ENCODE measurements around the gene GALNT11. TPM values are rescaled to one million over a fixed set of nuclear protein-coding genes. Genes with fewer than 3 reads are reported as not detected.

GALNT11 gene
- 10 to 100 TPM; 14.1 to 17.7 TPM for polyA plus RNA-seq

DNA sequence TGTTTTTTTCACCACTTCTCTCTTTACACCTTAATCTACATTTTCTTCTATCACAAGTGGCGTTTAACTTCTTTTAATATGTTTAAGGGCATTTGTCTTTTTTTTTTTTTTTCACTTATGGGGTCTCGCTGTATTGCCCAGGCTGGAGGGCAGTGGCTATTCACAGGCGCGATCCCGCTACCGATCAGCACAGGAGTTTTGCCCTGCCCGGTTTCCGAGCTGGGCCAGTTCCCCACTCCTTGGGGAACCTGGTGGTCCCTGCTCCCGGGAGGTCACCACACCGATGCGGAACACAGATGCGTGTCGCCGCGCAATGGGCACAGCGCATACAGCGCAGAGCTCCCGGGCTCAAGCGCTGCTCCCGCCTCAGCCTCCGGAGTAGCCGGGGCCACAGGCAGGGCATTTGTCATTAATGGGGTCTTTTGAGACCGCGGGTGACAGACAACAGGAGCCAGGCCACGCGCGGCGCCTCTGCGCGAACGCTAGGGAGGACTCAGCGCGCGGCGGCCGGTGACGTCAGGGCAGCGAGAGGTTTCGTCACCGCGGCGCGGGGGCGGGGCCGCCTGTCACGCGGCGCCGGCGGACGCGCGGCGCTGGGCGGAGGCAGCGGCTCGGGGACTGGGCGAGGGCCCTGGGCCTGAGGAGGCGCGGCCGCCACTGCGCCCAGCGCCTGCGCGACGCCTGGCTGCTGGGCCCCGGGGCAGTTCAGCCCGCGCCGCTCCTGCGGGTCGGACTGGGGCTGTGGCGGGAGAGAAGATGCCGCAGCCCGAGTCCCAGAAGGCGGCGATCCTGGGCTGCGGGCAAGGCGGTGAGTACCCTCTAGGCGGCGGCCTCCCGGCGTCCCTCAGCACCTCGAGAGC lies at the start of gene GALNT11:
TSS of gene GALNT11 (plus strand) at position 598 of the 860 bp plus-strand sequence. CDS start 68,554 bp downstream, outside the sequence.
- H3K27ac ChIP-seq (ENCODE audit: low read depth in 2 of 2, low read length in 1 of 2) = peak within 1 kb of the TSS; percentile 81 to 91
- 3 to 4% methylated on average over 55 to 84 of the region's 84 CpGs for WGBS, 2 donors
- H3K4me3 ChIP-seq (ENCODE audit: low read depth in 1 of 2, low read length in 2 of 2) = peak within 1 kb of the TSS; percentile 64 to 89
- no peaks in the 10 kb centered on the region for H3K9me3 ChIP-seq (ENCODE audit: control insufficient read depth in 2 of 2, insufficient read depth in 1 of 2, low read depth in 1 of 2, low read length in 1 of 2)
- no peaks in the 10 kb centered on the region for H3K36me3 ChIP-seq (ENCODE audit: control insufficient read depth in 2 of 2, insufficient read depth in 2 of 2, low read length in 1 of 2)
- no peaks in the 10 kb centered on the region for H3K27me3 ChIP-seq (ENCODE audit: control insufficient read depth in 1 of 2, insufficient read depth in 2 of 2, low read length in 2 of 2)
- H3K4me1 ChIP-seq (ENCODE audit: control insufficient read depth in 2 of 2, insufficient read depth in 2 of 2, low read length in 1 of 2) = peaks cover 0 to 4% of the 10 kb centered on the region in 2 donors

- WGBS, 2 donors = 64 to 67% methylated on average over 4 of the region's 4 CpGs
- H3K36me3 ChIP-seq (ENCODE audit: control insufficient read depth in 2 of 2, insufficient read depth in 2 of 2, low read length in 1 of 2) = no peaks in the 10 kb centered on the region
Measured at GRCh38 chr7:151978616-151979015, 46.9 kb upstream of the GALNT11 start.

DNA sequence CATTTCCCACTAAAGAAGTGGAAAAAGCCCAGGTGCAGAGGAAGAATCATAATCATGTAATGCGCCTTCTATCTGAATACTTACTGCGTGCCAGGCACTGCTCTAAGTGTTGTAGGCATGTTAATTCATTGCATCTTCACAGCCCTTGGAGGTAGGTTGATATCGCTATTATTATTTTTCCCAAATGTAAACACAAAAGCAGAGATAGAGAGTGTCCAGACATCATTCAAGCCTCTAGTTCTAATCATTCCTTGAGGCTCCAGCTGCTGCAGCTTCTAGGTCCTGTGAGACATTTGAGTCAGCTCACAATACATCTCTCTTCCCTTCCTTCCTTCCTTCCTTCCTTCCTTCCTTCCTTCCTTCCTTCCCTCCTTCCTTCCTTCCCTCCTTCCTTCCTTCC lies 44.3 kb upstream of the GALNT11 start:
- Histone ChIP-seq H3K9me3 (ENCODE audit: control insufficient read depth in 2 of 2, insufficient read depth in 1 of 2, low read depth in 1 of 2, low read length in 1 of 2) (no peaks in the 10 kb centered on the region), H3K4me1 (ENCODE audit: control insufficient read depth in 2 of 2, insufficient read depth in 2 of 2, low read length in 1 of 2) (no peaks in the 10 kb centered on the region), H3K4me3 (ENCODE audit: low read depth in 1 of 2, low read length in 2 of 2) (no peak overlapping the region), H3K36me3 (ENCODE audit: control insufficient read depth in 2 of 2, insufficient read depth in 2 of 2, low read length in 1 of 2) (no peaks in the 10 kb centered on the region), H3K27ac (ENCODE audit: low read depth in 2 of 2, low read length in 1 of 2) (no peak overlapping the region), H3K27me3 (ENCODE audit: control insufficient read depth in 1 of 2, insufficient read depth in 2 of 2, low read length in 2 of 2) (no peaks in the 10 kb centered on the region)
- 78 to 79% methylated on average over 3 of the region's 3 CpGs for WGBS, 2 donors

More at GRCh38 chr7:151978616-151979015, 46.9 kb upstream of the GALNT11 start:
- Histone ChIP-seq H3K27ac (ENCODE audit: low read depth in 2 of 2, low read length in 1 of 2) (no peak overlapping the region), H3K9me3 (ENCODE audit: control insufficient read depth in 2 of 2, insufficient read depth in 1 of 2, low read depth in 1 of 2, low read length in 1 of 2) (no peaks in the 10 kb centered on the region), H3K4me1 (ENCODE audit: control insufficient read depth in 2 of 2, insufficient read depth in 2 of 2, low read length in 1 of 2) (no peaks in the 10 kb centered on the region), H3K27me3 (ENCODE audit: control insufficient read depth in 1 of 2, insufficient read depth in 2 of 2, low read length in 2 of 2) (no peaks in the 10 kb centered on the region), H3K4me3 (ENCODE audit: low read depth in 1 of 2, low read length in 2 of 2) (no peak overlapping the region)

- WGBS, 2 donors = 64 to 75% methylated on average over 5 of the region's 5 CpGs
- no peaks in the 10 kb centered on the region for H3K27me3 ChIP-seq (ENCODE audit: control insufficient read depth in 1 of 2, insufficient read depth in 2 of 2, low read length in 2 of 2)
Measured at GRCh38 chr7:151982806-151983205, 42.7 kb upstream of the GALNT11 start.

GRCh38 chr7:151984612-151985011 lies 40.9 kb upstream of the GALNT11 start:
- no peak overlapping the region for H3K27ac ChIP-seq (ENCODE audit: low read depth in 2 of 2, low read length in 1 of 2)
- H3K4me1 ChIP-seq (ENCODE audit: control insufficient read depth in 2 of 2, insufficient read depth in 2 of 2, low read length in 1 of 2) = no peaks in the 10 kb centered on the region
- no peaks in the 10 kb centered on the region for H3K9me3 ChIP-seq (ENCODE audit: control insufficient read depth in 2 of 2, insufficient read depth in 1 of 2, low read depth in 1 of 2, low read length in 1 of 2)
- 90 to 92% methylated on average over 3 of the region's 3 CpGs for WGBS, 2 donors
- H3K36me3 ChIP-seq (ENCODE audit: control insufficient read depth in 2 of 2, insufficient read depth in 2 of 2, low read length in 1 of 2) = no peaks in the 10 kb centered on the region
- no peaks in the 10 kb centered on the region for H3K27me3 ChIP-seq (ENCODE audit: control insufficient read depth in 1 of 2, insufficient read depth in 2 of 2, low read length in 2 of 2)
- no peak overlapping the region for H3K4me3 ChIP-seq (ENCODE audit: low read depth in 1 of 2, low read length in 2 of 2)

More at GRCh38 chr7:151982806-151983205, 42.7 kb upstream of the GALNT11 start:
- H3K4me1 ChIP-seq (ENCODE audit: control insufficient read depth in 2 of 2, insufficient read depth in 2 of 2, low read length in 1 of 2) = no peaks in the 10 kb centered on the region
- no peak overlapping the region for H3K4me3 ChIP-seq (ENCODE audit: low read depth in 1 of 2, low read length in 2 of 2)
- H3K27ac ChIP-seq (ENCODE audit: low read depth in 2 of 2, low read length in 1 of 2) = no peak overlapping the region
- H3K36me3 ChIP-seq (ENCODE audit: control insufficient read depth in 2 of 2, insufficient read depth in 2 of 2, low read length in 1 of 2) = no peaks in the 10 kb centered on the region
- no peaks in the 10 kb centered on the region for H3K9me3 ChIP-seq (ENCODE audit: control insufficient read depth in 2 of 2, insufficient read depth in 1 of 2, low read depth in 1 of 2, low read length in 1 of 2)

DNA sequence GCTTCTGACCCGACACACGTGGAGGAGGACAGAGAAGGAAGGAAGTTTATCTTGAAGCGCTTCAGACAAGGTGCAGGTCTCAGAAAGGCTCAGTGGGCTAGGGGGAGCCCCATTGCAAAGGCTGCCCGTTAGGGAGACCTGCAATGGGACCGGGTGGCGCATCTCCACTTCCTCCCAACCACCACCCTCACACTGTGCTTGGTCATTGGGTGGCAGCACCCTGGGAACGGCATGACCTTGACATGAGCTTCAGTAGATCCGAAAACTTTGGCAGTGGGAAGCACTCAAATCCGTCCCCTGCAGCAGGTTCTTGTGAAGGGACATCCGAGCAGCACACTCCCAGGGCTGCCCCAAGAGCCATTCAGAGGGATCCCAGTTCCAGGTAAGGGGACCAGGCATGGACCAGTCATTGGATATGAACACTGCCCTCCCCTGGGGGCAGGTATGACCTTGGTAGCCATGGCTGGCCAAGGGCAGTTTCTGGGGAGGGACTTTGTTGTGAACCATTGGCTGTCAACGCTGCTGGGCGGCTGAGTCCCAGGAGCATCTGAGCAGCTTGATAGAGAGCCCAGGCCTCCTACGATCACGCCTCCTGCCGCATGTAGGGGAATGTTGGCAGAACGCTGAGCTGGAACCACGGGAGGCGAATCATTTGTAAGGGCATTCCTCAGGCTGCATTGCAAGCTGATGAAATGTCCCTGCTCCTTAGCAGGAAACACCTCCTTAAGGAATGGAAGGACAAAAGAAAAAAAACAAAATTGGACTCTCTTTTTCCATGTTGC lies 37.5 kb upstream of the GALNT11 start:
- 76 to 78% methylated on average over 18 of the region's 18 CpGs for WGBS, 2 donors
- H3K27ac ChIP-seq (ENCODE audit: low read depth in 2 of 2, low read length in 1 of 2) = no peak overlapping the region

GRCh38 chr7:151992375-151992774 lies 33.1 kb upstream of the GALNT11 start:
- Histone ChIP-seq H3K27ac (ENCODE audit: low read depth in 2 of 2, low read length in 1 of 2) (no peak overlapping the region), H3K4me3 (ENCODE audit: low read depth in 1 of 2, low read length in 2 of 2) (no peak overlapping the region), H3K36me3 (ENCODE audit: control insufficient read depth in 2 of 2, insufficient read depth in 2 of 2, low read length in 1 of 2) (no peaks in the 10 kb centered on the region), H3K9me3 (ENCODE audit: control insufficient read depth in 2 of 2, insufficient read depth in 1 of 2, low read depth in 1 of 2, low read length in 1 of 2) (no peaks in the 10 kb centered on the region), H3K27me3 (ENCODE audit: control insufficient read depth in 1 of 2, insufficient read depth in 2 of 2, low read length in 2 of 2) (no peaks in the 10 kb centered on the region), H3K4me1 (ENCODE audit: control insufficient read depth in 2 of 2, insufficient read depth in 2 of 2, low read length in 1 of 2) (no peaks in the 10 kb centered on the region)
- WGBS, 2 donors = 11 to 15% methylated on average over 12 of the region's 12 CpGs

More for the DNA sequence above, 37.5 kb upstream of the GALNT11 start:
- Histone ChIP-seq H3K27me3 (ENCODE audit: control insufficient read depth in 1 of 2, insufficient read depth in 2 of 2, low read length in 2 of 2) (no peaks in the 10 kb centered on the region), H3K9me3 (ENCODE audit: control insufficient read depth in 2 of 2, insufficient read depth in 1 of 2, low read depth in 1 of 2, low read length in 1 of 2) (no peaks in the 10 kb centered on the region), H3K4me1 (ENCODE audit: control insufficient read depth in 2 of 2, insufficient read depth in 2 of 2, low read length in 1 of 2) (no peaks in the 10 kb centered on the region), H3K36me3 (ENCODE audit: control insufficient read depth in 2 of 2, insufficient read depth in 2 of 2, low read length in 1 of 2) (no peaks in the 10 kb centered on the region), H3K4me3 (ENCODE audit: low read depth in 1 of 2, low read length in 2 of 2) (no peak overlapping the region)

GRCh38 chr7:151993977-151994676 lies 31.3 kb upstream of the GALNT11 start:
- H3K36me3 ChIP-seq (ENCODE audit: control insufficient read depth in 2 of 2, insufficient read depth in 2 of 2, low read length in 1 of 2) = no peaks in the 10 kb centered on the region
- 57 to 58% methylated on average over 14 of the region's 14 CpGs for WGBS, 2 donors

DNA sequence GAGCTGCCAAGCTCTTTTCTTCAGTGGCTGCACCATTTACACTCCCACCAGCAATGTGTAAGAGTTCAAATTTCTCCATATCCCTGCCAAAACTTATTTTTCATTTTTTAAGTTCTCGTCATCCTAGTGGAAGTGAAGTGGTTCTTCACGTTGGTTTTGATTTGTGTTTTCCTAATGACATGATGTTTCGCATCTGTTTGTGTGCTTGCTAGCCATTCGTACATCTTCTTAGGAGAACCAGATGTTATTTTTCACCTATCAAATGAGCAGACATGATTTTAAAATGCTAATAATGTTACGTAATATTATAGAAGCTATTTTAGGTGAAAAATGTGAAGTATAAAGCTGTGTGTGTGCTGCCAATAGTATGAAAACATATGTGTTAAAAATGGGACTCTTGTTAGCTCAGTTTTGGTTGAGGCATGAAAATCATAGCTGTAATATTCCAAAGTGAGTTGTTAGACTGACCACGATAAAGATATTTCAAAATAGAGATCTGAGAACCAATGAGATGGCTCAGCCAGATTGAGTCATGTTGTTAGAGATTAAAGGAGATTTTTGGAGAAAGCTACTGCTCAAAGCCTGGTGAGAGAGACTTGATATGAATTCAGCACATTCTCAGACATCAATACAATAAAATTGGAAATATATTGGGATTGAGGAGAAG lies 25.9 kb upstream of the GALNT11 start:
- Histone ChIP-seq H3K27ac (ENCODE audit: low read depth in 2 of 2, low read length in 1 of 2) (no peak overlapping the region), H3K36me3 (ENCODE audit: control insufficient read depth in 2 of 2, insufficient read depth in 2 of 2, low read length in 1 of 2) (no peaks in the 10 kb centered on the region), H3K4me3 (ENCODE audit: low read depth in 1 of 2, low read length in 2 of 2) (no peak overlapping the region), H3K4me1 (ENCODE audit: control insufficient read depth in 2 of 2, insufficient read depth in 2 of 2, low read length in 1 of 2) (no peaks in the 10 kb centered on the region), H3K9me3 (ENCODE audit: control insufficient read depth in 2 of 2, insufficient read depth in 1 of 2, low read depth in 1 of 2, low read length in 1 of 2) (no peaks in the 10 kb centered on the region), H3K27me3 (ENCODE audit: control insufficient read depth in 1 of 2, insufficient read depth in 2 of 2, low read length in 2 of 2) (no peaks in the 10 kb centered on the region)
- WGBS, 2 donors = 63 to 69% methylated on average over 6 of the region's 6 CpGs

More at GRCh38 chr7:151993977-151994676, 31.3 kb upstream of the GALNT11 start:
- Histone ChIP-seq H3K27ac (ENCODE audit: low read depth in 2 of 2, low read length in 1 of 2) (no peak overlapping the region), H3K9me3 (ENCODE audit: control insufficient read depth in 2 of 2, insufficient read depth in 1 of 2, low read depth in 1 of 2, low read length in 1 of 2) (no peaks in the 10 kb centered on the region), H3K4me3 (ENCODE audit: low read depth in 1 of 2, low read length in 2 of 2) (no peak overlapping the region), H3K27me3 (ENCODE audit: control insufficient read depth in 1 of 2, insufficient read depth in 2 of 2, low read length in 2 of 2) (no peaks in the 10 kb centered on the region), H3K4me1 (ENCODE audit: control insufficient read depth in 2 of 2, insufficient read depth in 2 of 2, low read length in 1 of 2) (no peaks in the 10 kb centered on the region)

Data from esophagus (tissue), 2 donors.